ENCODE data around the gene SCRN1.
"Not testable (repeated sequence)": the region's sequence is repeated elsewhere in the genome, so short reads cannot be mapped to it uniquely, and the experiment has no call there.

GRCh38 chr7:29890786-29891185 lies 98.8 kb downstream of the SCRN1 start:
- not testable (repeated sequence) for TF ChIP-seq CTCF (conservative IDR thresholded peaks at IDR 0.05); ZFX (IDR thresholded peaks at IDR 0.05)

Data from C4-2B (cell line).